HCT116 (cell line): ENCODE measurements around the gene EFEMP2. TPM values are rescaled to one million over a fixed set of nuclear protein-coding genes. Genes with fewer than 3 reads are reported as not detected.
A peak's percentile ranks its signal among the peaks of the same experiment; 100 is the strongest.

Experiments used
- ATAC-seq: fragments of 200-7000 bp; cut with Tn5 transposase; 2 replicates; pipeline ENCODE4 v1.9.1; 2020; ENCODE audit warnings: mild to moderate bottlenecking, moderate library complexity
- BruUV-seq: library from RNA; stranded (reverse); fragments of 400-500 nt; replicated peaks from 2 replicates; lab custom pipeline; 2021; lab: Mats Ljungman, UMichigan
- CTCF ChIA-PET: fragments of 300-600 bp; sonication (Branson Sonifier 250); formaldehyde crosslinking; loops from one replicate; lab custom pipeline; 2021; ENCODE audit warnings: antibody characterized with exemption; lab: Charles Lee
- POLR2A ChIA-PET: fragments of 300-600, 350-600 bp; sonication (Branson Sonifier 250); formaldehyde crosslinking; loops from one replicate; lab custom pipeline; 2021; ENCODE audit warnings: antibody characterized with exemption; lab: Charles Lee
- RAD21 ChIA-PET, 2 experiments: fragments of 300-600 bp; sonication (Branson Sonifier 250); formaldehyde crosslinking; loops; one replicate each; lab custom pipeline; 2023; ENCODE audit warnings: low total read pairs in 2 of 2; ENCODE audit not compliant: uncharacterized antibody in 2 of 2, unreplicated experiment in 2 of 2, low non-redundant PET in 1 of 2; lab: Charles Lee
- DNase-seq: peaks from one replicate; pipeline ENCODE4 v3.0.0-alpha.2; 2010; ENCODE audit warnings: low read depth, low spot score
- H2AFZ ChIP-seq: fragments of 200-600 bp; shearing (Covaris generic), sonication (generic); 2 replicates; pipeline ENCODE4 v1.6.1; 2017; ENCODE audit warnings: low read depth, mixed run types, mixed read lengths, antibody characterized with exemption, low read length; ENCODE audit not compliant: poor library complexity, severe bottlenecking
- H3K27ac ChIP-seq: 2 replicates; pipeline ENCODE4 v1.5.1; 2012; ENCODE audit warnings: low read depth, low read length
- H3K27me3 ChIP-seq: fragments of 200-600 bp; sonication (generic); 2 replicates; pipeline ENCODE4 v1.6.1; 2016; ENCODE audit warnings: mixed run types, low read length, mixed read lengths; ENCODE audit not compliant: insufficient read depth
- H3K36me3 ChIP-seq, 2 experiments: fragments of 200-500 bp in 1 of 2; fragments of 200-600 bp in 1 of 2; sonication (Bioruptor generic) in 1 of 2; sonication (generic) in 1 of 2; 2 replicates each; pipeline versions ENCODE4 v1.5.1 to v1.6.1; 2014 to 2016; ENCODE audit warnings: low read length in 2 of 2, inconsistent platforms in 1 of 2, mixed read lengths in 1 of 2, mixed run types in 1 of 2; ENCODE audit not compliant: insufficient read depth in 2 of 2, control insufficient read depth in 1 of 2
- H3K4me1 ChIP-seq, 2 experiments: fragments of 200-600 bp in 1 of 2; sonication (generic) in 1 of 2; 2 replicates each; pipeline versions ENCODE4 v1.5.1 to v1.6.1; 2012 to 2017; ENCODE audit warnings: low read length in 2 of 2, inconsistent platforms in 1 of 2, mild to moderate bottlenecking in 1 of 2, mixed read lengths in 1 of 2, mixed run types in 1 of 2, moderate library complexity in 1 of 2; ENCODE audit not compliant: insufficient read depth in 2 of 2, control insufficient read depth in 1 of 2
- H3K4me2 ChIP-seq: fragments of 200-600 bp; sonication (generic); 2 replicates; pipeline ENCODE4 v1.6.1; 2017; ENCODE audit warnings: mixed run types, low read length, mixed read lengths
- H3K4me3 ChIP-seq, 2 experiments: fragments of 200-600 bp in 1 of 2; sonication (generic) in 1 of 2; replicated peaks in 1 of 2; 2 replicates each; pipeline ENCODE4 v1.5.1; 2011 to 2016; ENCODE audit warnings: low read length in 2 of 2, control low read depth in 1 of 2, low read depth in 1 of 2, mild to moderate bottlenecking in 1 of 2, mixed read lengths in 1 of 2, mixed run types in 1 of 2
- H3K79me2 ChIP-seq: fragments of 200-600 bp; sonication (generic); 2 replicates; pipeline ENCODE4 v1.6.1; 2017; ENCODE audit warnings: mild to moderate bottlenecking, mixed run types, low read length, moderate library complexity, mixed read lengths; ENCODE audit not compliant: insufficient read depth
- H3K9ac ChIP-seq: fragments of 200-600 bp; sonication (generic); 2 replicates; pipeline ENCODE4 v1.6.1; 2016; ENCODE audit warnings: low read length, mixed read lengths
- H3K9me2 ChIP-seq: fragments of 200-600 bp; sonication (generic), shearing (Covaris generic); 2 replicates; pipeline ENCODE4 v1.6.1; 2017; ENCODE audit warnings: mixed run types, mild to moderate bottlenecking, moderate library complexity; ENCODE audit not compliant: insufficient read depth
- H3K9me3 ChIP-seq, 2 experiments: fragments of 200-500 bp in 1 of 2; fragments of 200-600 bp in 1 of 2; sonication (Bioruptor generic) in 1 of 2; sonication (generic) in 1 of 2; 2 replicates each; pipeline ENCODE4 v1.6.1; 2014 to 2017; ENCODE audit warnings: low read length in 2 of 2, mixed read lengths in 2 of 2, inconsistent platforms in 1 of 2, low read depth in 1 of 2, mild to moderate bottlenecking in 1 of 2, mixed run types in 1 of 2, moderate library complexity in 1 of 2; ENCODE audit not compliant: control insufficient read depth in 1 of 2, insufficient read depth in 1 of 2
- H4K20me1 ChIP-seq: fragments of 200-600 bp; sonication (generic), shearing (Covaris generic); 2 replicates; pipeline ENCODE4 v1.6.1; 2017; ENCODE audit warnings: mixed run types, mild to moderate bottlenecking, moderate library complexity; ENCODE audit not compliant: insufficient read depth
- EGR1 ChIP-seq: IDR thresholded peaks from 2 replicates; pipeline ENCODE4 v1.6.1; 2012; ENCODE audit warnings: low read depth
- ELF1 ChIP-seq: IDR thresholded peaks from 2 replicates; pipeline ENCODE4 v1.6.1; 2012; ENCODE audit warnings: low read depth, borderline replicate concordance
- EZH2phosphoT487 ChIP-seq: fragments of 200-600 bp; IDR thresholded peaks from 2 replicates; pipeline ENCODE4 v1.6.1; 2018; ENCODE audit warnings: antibody characterized with exemption, borderline replicate concordance
- FOSL1 ChIP-seq: IDR thresholded peaks from 2 replicates; pipeline ENCODE4 v1.6.1; 2012; ENCODE audit warnings: low read depth
- JUND ChIP-seq: IDR thresholded peaks from 2 replicates; pipeline ENCODE4 v1.6.1; 2012
- MAX ChIP-seq: IDR thresholded peaks from 2 replicates; pipeline ENCODE4 v1.6.1; 2012
- POLR2A ChIP-seq: IDR thresholded peaks from 2 replicates; pipeline ENCODE4 v1.7.0; 2011; ENCODE audit warnings: borderline replicate concordance; ENCODE audit not compliant: insufficient read depth, insufficient read length; ENCODE audit errors: extremely low read depth
- RAD21 ChIP-seq: IDR thresholded peaks from 2 replicates; pipeline ENCODE4 v1.6.1; 2012; ENCODE audit warnings: low read depth, mild to moderate bottlenecking
- SIN3A ChIP-seq: IDR thresholded peaks from 2 replicates; pipeline ENCODE4 v1.6.1; 2012; ENCODE audit warnings: low read depth
- SRF ChIP-seq: IDR thresholded peaks from 2 replicates; pipeline ENCODE4 v1.6.1; 2012; ENCODE audit warnings: low read depth
- TCF7L2 ChIP-seq: IDR thresholded peaks from 2 replicates; pipeline ENCODE4 v1.7.0; 2011; ENCODE audit warnings: borderline replicate concordance, inconsistent platforms; ENCODE audit not compliant: insufficient read depth, insufficient read length; ENCODE audit errors: extremely low read depth
- YY1 ChIP-seq: IDR thresholded peaks from 2 replicates; pipeline ENCODE4 v1.6.1; 2011; ENCODE audit warnings: low read length, low read depth, moderate library complexity, mild to moderate bottlenecking; ENCODE audit not compliant: insufficient replicate concordance; ENCODE audit errors: extremely low read depth
- ZBTB33 ChIP-seq: IDR thresholded peaks from 2 replicates; pipeline ENCODE4 v1.6.1; 2011; ENCODE audit warnings: mild to moderate bottlenecking, low read length, moderate library complexity; ENCODE audit not compliant: insufficient replicate concordance; ENCODE audit errors: extremely low read depth
- ZFX ChIP-seq: fragments of 450-650 bp; IDR thresholded peaks from 2 replicates; pipeline ENCODE4 v1.6.1; 2017
- ZNF274 ChIP-seq: fragments of 200-500 bp; sonication (Bioruptor generic); IDR thresholded peaks from 2 replicates; pipeline ENCODE4 v1.6.1; 2014; ENCODE audit warnings: mild to moderate bottlenecking, low read depth, low read length, inconsistent platforms
- intact Hi-C: fragments of 100-400 bp; cut with micrococcal nuclease; formaldehyde crosslinking; loops from 2 replicates; pipeline ENCODE4 v1.10.0; 2022
- total RNA-seq: library from RNA; stranded (reverse); gene quantifications from one replicate; pipeline ENCODE4 v1.2.1, GENCODE V29; 2021; ENCODE audit not compliant: unreplicated experiment
- TF ChIP-seq, protein P1 (sequence below): IDR thresholded peaks from 2 replicates; pipeline ENCODE4 v1.6.1; 2012

The EFEMP2 gene
- total RNA-seq, 1 experiment from 2014 or later = 8.4 TPM

- ChIA-PET CTCF (interaction anchor here (0.6 to 4.3 kb wide), 6 partner anchors 20 to 147 kb away, joined by 3 to 82 read pairs (median 10); partner anchors contain the start of genes AP5B1, CCDC85B, FIBP and KAT5), RAD21 (interaction anchor here in 1 of 2 experiments (1.1 kb wide), 1 partner anchor 30 kb away, joined by 3 read pairs; no protein-coding TSS in a partner anchor), POLR2A (interaction anchor here (0.6 to 5.3 kb wide), 18 partner anchors 7 to 530 kb away, joined by 3 to 84 read pairs (median 6); partner anchors contain the start of genes BANF1, CCDC85B, FIBP and FOSL1)
- peaks cover 15% of the 10 kb centered on the region; the same call in 1 of the 2 replicates for H4K20me1 ChIP-seq
- peak overlapping the region; percentile 77 for H3K4me2 ChIP-seq
- peak overlapping the region; percentile 50 for H2AFZ ChIP-seq
- peak overlapping the region; percentile 97 for H3K27ac ChIP-seq
- H3K9me3 ChIP-seq = no peaks in the 10 kb centered on the region
- BruUV-seq = no TSS peak
- no peaks in the 10 kb centered on the region for H3K27me3 ChIP-seq
- ATAC-seq (no peak), DNase-seq (no peak)
- TF ChIP-seq EZH2phosphoT487 (no peak), SIN3A (no peak), TCF7L2 (no peak), ELF1 (no peak), MAX (no peak), YY1 (no peak), RAD21 (no peak), ZBTB33 (no peak), ZNF274 (no peak), POLR2A (no peak), SRF (no peak), EGR1 (no peak), JUND (no peak), ZFX (no peak), FOSL1 (no peak)
- TF ChIP-seq, protein P1, sequence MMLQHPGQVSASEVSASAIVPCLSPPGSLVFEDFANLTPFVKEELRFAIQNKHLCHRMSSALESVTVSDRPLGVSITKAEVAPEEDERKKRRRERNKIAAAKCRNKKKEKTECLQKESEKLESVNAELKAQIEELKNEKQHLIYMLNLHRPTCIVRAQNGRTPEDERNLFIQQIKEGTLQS = no peak
- H3K4me3 ChIP-seq = peak overlapping the region; percentile 85 to 100
- H3K79me2 ChIP-seq = peaks cover 63% of the 10 kb centered on the region
- peaks cover 25 to 37% of the 10 kb centered on the region in 2 experiments for H3K36me3 ChIP-seq
- peak overlapping the region; percentile 99 for H3K9ac ChIP-seq
- no peaks in the 10 kb centered on the region for H3K9me2 ChIP-seq
- peaks cover 23 to 44% of the 10 kb centered on the region in 2 experiments for H3K4me1 ChIP-seq
- intact Hi-C loops = loop anchor here (1.0 kb wide), 2 partner anchors 146 to 243 kb away; partner anchors contain the start of genes KAT5 and PCNX3
These were observed 13.9 kb downstream of the EFEMP2 start for GRCh38 chr11:65858681-65859087.
